Measurements from ENCODE around the gene TMEM270. TPM values are rescaled to one million over a fixed set of nuclear protein-coding genes. Genes with fewer than 3 reads are reported as not detected.
"Not testable (repeated sequence)": the region's sequence is repeated elsewhere in the genome, so short reads cannot be mapped to it uniquely, and the experiment has no call there.

The TMEM270 gene
- total RNA-seq = not detected
- under 1 TPM in 1 of 4 donors, not detected in 3; 0.34 TPM for polyA plus RNA-seq

GRCh38 chr7:73860859-73861258 is at the start of gene TMEM270:
TSS of gene TMEM270 (plus strand) at chr7:73861159. CDS start at chr7:73861195, 36 bp downstream.
- no peak within 1 kb of the TSS for H3K27ac ChIP-seq (ENCODE audit: insufficient read depth, low read length, poor library complexity, severe bottlenecking)
- no peaks in the 10 kb centered on the region for H3K4me1 Mint-ChIP-seq
- H3K9me3 Mint-ChIP-seq = peaks cover 0 to 2% (median 0%) of the 10 kb centered on the region in 7 donors
- no peaks in the 10 kb centered on the region for H3K36me3 ChIP-seq (ENCODE audit: control insufficient read depth, insufficient read depth, low read length)
- no peak within 1 kb of the TSS for H3K4me3 Mint-ChIP-seq
- H3K4me3 ChIP-seq (ENCODE audit: low read depth, low read length) = no peak within 1 kb of the TSS
- H3K27me3 Mint-ChIP-seq = peaks cover 4% of the 10 kb centered on the region
- H3K9me3 ChIP-seq (ENCODE audit: control insufficient read depth in 2 of 2, low read length in 2 of 2) = no peaks in the 10 kb centered on the region
- no peaks in the 10 kb centered on the region for H3K36me3 Mint-ChIP-seq
- DNase-seq (no peak), ATAC-seq (ENCODE audit: low read depth in 2 of 2) (no peak)
- no peaks in the 10 kb centered on the region for H3K27me3 ChIP-seq (ENCODE audit: control insufficient read depth, insufficient read depth, low read length)
- peaks cover 1% of the 10 kb centered on the region for H3K4me1 ChIP-seq (ENCODE audit: control insufficient read depth, insufficient read depth, low read length, poor library complexity, severe bottlenecking)
- no peak within 1 kb of the TSS for H3K27ac Mint-ChIP-seq

GRCh38 chr7:73811760-73812168 is 49.2 kb upstream of the TMEM270 start:
- no peaks in the 10 kb centered on the region for H3K27me3 ChIP-seq (ENCODE audit: control insufficient read depth, insufficient read depth, low read length)
- H3K27ac ChIP-seq (ENCODE audit: insufficient read depth, low read length, poor library complexity, severe bottlenecking) = no peak overlapping the region
- Mint-ChIP-seq H3K9me3 (peaks cover 0 to 13% (median 0%) of the 10 kb centered on the region in 7 donors), H3K4me1 (peaks cover 0 to 4% (median 0%) of the 10 kb centered on the region in 4 donors), H3K4me3 (no peak overlapping the region), H3K27ac (peak overlapping the region in 1 of 3 donors; percentile 42), H3K27me3 (peaks cover 19% of the 10 kb centered on the region), H3K36me3 (no peaks in the 10 kb centered on the region)
- H3K4me1 ChIP-seq (ENCODE audit: control insufficient read depth, insufficient read depth, low read length, poor library complexity, severe bottlenecking) = no peaks in the 10 kb centered on the region
- ATAC-seq (ENCODE audit: low read depth in 2 of 2) (peak; percentile 69 to 79), DNase-seq (peak; percentile 19 to 49 (median 33))
- no peak overlapping the region for H3K4me3 ChIP-seq (ENCODE audit: low read depth, low read length)
- peaks cover 8 to 10% of the 10 kb centered on the region in 2 experiments for H3K9me3 ChIP-seq (ENCODE audit: control insufficient read depth in 2 of 2, low read length in 2 of 2)
- H3K36me3 ChIP-seq (ENCODE audit: control insufficient read depth, insufficient read depth, low read length) = no peaks in the 10 kb centered on the region

DNA sequence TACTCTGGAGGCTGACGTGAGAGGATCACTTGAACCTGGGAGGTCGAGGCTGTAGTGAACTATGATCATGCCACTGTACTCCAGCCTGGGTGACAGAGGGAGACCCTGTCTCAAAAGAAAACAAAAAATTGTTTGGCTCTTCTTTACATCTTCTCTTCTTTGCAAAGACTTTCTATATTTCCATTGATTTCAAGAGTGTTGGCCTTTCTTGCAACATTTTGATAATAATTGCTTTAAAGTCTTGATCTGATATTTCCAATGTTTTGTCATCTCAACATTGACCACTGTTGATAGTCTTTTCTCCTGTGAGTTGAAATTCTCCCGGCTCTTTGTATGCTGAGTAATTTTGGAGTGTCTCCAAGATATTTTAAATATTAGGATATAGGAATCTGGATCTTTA is 48.0 kb upstream of the TMEM270 start:
- H3K36me3 Mint-ChIP-seq = no peaks in the 10 kb centered on the region
- no peak overlapping the region for H3K27ac Mint-ChIP-seq
- H3K4me3 Mint-ChIP-seq = no peak overlapping the region
- no peak for DNase-seq
- peaks cover 8 to 10% of the 10 kb centered on the region in 2 experiments for H3K9me3 ChIP-seq (ENCODE audit: control insufficient read depth in 2 of 2, low read length in 2 of 2)
- no peaks in the 10 kb centered on the region for H3K4me1 ChIP-seq (ENCODE audit: control insufficient read depth, insufficient read depth, low read length, poor library complexity, severe bottlenecking)
- no peak overlapping the region for H3K27ac ChIP-seq (ENCODE audit: insufficient read depth, low read length, poor library complexity, severe bottlenecking)
- ATAC-seq (ENCODE audit: low read depth in 2 of 2) = no peak
- H3K27me3 ChIP-seq (ENCODE audit: control insufficient read depth, insufficient read depth, low read length) = no peaks in the 10 kb centered on the region
- peaks cover 0 to 4% (median 0%) of the 10 kb centered on the region in 4 donors for H3K4me1 Mint-ChIP-seq
- H3K9me3 Mint-ChIP-seq = peaks cover 0 to 13% (median 0%) of the 10 kb centered on the region in 7 donors
- peaks cover 21% of the 10 kb centered on the region for H3K27me3 Mint-ChIP-seq
- H3K36me3 ChIP-seq (ENCODE audit: control insufficient read depth, insufficient read depth, low read length) = no peaks in the 10 kb centered on the region
- no peak overlapping the region for H3K4me3 ChIP-seq (ENCODE audit: low read depth, low read length)

- Histone ChIP-seq H3K4me1 (ENCODE audit: control insufficient read depth, insufficient read depth, low read length, poor library complexity, severe bottlenecking) (no peaks in the 10 kb centered on the region), H3K36me3 (ENCODE audit: control insufficient read depth, insufficient read depth, low read length) (no peaks in the 10 kb centered on the region), H3K27me3 (ENCODE audit: control insufficient read depth, insufficient read depth, low read length) (no peaks in the 10 kb centered on the region), H3K27ac (ENCODE audit: insufficient read depth, low read length, poor library complexity, severe bottlenecking) (no peak overlapping the region), H3K9me3 (ENCODE audit: control insufficient read depth in 2 of 2, low read length in 2 of 2) (peaks cover 8 to 10% of the 10 kb centered on the region in 2 experiments), H3K4me3 (ENCODE audit: low read depth, low read length) (no peak overlapping the region)
- peaks cover 30% of the 10 kb centered on the region for H3K27me3 Mint-ChIP-seq
- H3K9me3 Mint-ChIP-seq = peaks cover 0 to 13% (median 0%) of the 10 kb centered on the region in 7 donors
- ATAC-seq (ENCODE audit: low read depth in 2 of 2) (no peak), DNase-seq (no peak)
- peaks cover 0 to 4% (median 0%) of the 10 kb centered on the region in 4 donors for H3K4me1 Mint-ChIP-seq
- H3K36me3 Mint-ChIP-seq = no peaks in the 10 kb centered on the region
- no peak overlapping the region for H3K27ac Mint-ChIP-seq
- H3K4me3 Mint-ChIP-seq = no peak overlapping the region
These were observed 45.5 kb upstream of the TMEM270 start for GRCh38 chr7:73815436-73815835.

GRCh38 chr7:73817121-73817520 is 43.8 kb upstream of the TMEM270 start:
- ATAC-seq (ENCODE audit: low read depth in 2 of 2) = no peak
- Histone ChIP-seq H3K27ac (ENCODE audit: insufficient read depth, low read length, poor library complexity, severe bottlenecking) (no peak overlapping the region), H3K4me3 (ENCODE audit: low read depth, low read length) (no peak overlapping the region), H3K4me1 (ENCODE audit: control insufficient read depth, insufficient read depth, low read length, poor library complexity, severe bottlenecking) (no peaks in the 10 kb centered on the region), H3K27me3 (ENCODE audit: control insufficient read depth, insufficient read depth, low read length) (no peaks in the 10 kb centered on the region), H3K9me3 (ENCODE audit: control insufficient read depth in 2 of 2, low read length in 2 of 2) (peaks cover 7 to 10% of the 10 kb centered on the region in 2 experiments), H3K36me3 (ENCODE audit: control insufficient read depth, insufficient read depth, low read length) (no peaks in the 10 kb centered on the region)
- DNase-seq = no peak
- peak overlapping the region in 1 of 3 donors; percentile 26 for H3K27ac Mint-ChIP-seq
- H3K9me3 Mint-ChIP-seq = peaks cover 0 to 13% (median 0%) of the 10 kb centered on the region in 7 donors
- H3K4me1 Mint-ChIP-seq = peaks cover 0 to 3% (median 0%) of the 10 kb centered on the region in 4 donors
- H3K27me3 Mint-ChIP-seq = peaks cover 22% of the 10 kb centered on the region
- H3K36me3 Mint-ChIP-seq = no peaks in the 10 kb centered on the region
- H3K4me3 Mint-ChIP-seq = no peak overlapping the region

- DNase-seq (no peak), ATAC-seq (ENCODE audit: low read depth in 2 of 2) (no peak)
- Histone ChIP-seq H3K36me3 (ENCODE audit: control insufficient read depth, insufficient read depth, low read length) (no peaks in the 10 kb centered on the region), H3K27me3 (ENCODE audit: control insufficient read depth, insufficient read depth, low read length) (no peaks in the 10 kb centered on the region), H3K4me1 (ENCODE audit: control insufficient read depth, insufficient read depth, low read length, poor library complexity, severe bottlenecking) (peaks cover 21% of the 10 kb centered on the region), H3K9me3 (ENCODE audit: control insufficient read depth in 2 of 2, low read length in 2 of 2) (no peaks in the 10 kb centered on the region), H3K4me3 (ENCODE audit: low read depth, low read length) (no peak overlapping the region), H3K27ac (ENCODE audit: insufficient read depth, low read length, poor library complexity, severe bottlenecking) (no peak overlapping the region)
- no peak overlapping the region for H3K4me3 Mint-ChIP-seq
- peaks cover 0 to 26% (median 7%) of the 10 kb centered on the region in 4 donors for H3K4me1 Mint-ChIP-seq
- H3K36me3 Mint-ChIP-seq = no peaks in the 10 kb centered on the region
- peak overlapping the region in 1 of 3 donors; percentile 59 for H3K27ac Mint-ChIP-seq
- H3K9me3 Mint-ChIP-seq = peaks cover 0 to 3% (median 0%) of the 10 kb centered on the region in 7 donors
- H3K27me3 Mint-ChIP-seq = peaks cover 16% of the 10 kb centered on the region
These were observed 40.9 kb upstream of the TMEM270 start for GRCh38 chr7:73820013-73820412.

DNA sequence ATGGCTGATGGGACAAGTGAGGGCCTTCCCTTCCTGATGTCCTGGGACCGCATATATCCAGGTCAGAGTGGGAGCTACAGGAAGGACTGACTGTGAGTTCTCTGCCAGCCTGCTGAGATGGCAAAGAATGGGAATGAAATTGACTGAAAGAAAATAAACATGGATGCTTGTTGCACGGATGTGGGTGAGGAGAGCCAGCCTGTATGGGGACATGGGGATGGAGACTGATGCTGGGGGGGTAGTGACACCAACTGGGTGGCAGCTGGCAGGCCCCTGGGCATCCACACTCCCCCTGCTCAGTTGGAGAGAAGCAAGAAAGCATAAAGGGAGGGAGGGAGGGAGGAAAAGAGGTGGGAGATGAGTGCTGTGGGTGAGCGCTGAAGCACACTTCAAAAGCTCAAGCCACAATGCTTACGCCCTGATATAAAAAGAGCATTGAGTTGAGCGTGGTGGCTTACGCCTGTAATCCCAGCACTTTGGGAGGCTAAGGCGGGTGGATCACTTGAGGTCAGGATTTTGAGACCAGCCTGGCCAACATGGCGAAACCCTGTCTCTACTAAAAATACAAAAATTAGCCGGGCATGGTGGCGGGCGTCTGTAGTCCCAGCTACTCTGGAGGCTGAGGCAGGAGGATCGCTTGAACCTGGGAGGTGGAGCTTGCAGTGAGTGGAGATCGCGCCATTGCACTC is 39.2 kb upstream of the TMEM270 start:
- H3K36me3 ChIP-seq (ENCODE audit: control insufficient read depth, insufficient read depth, low read length); ATAC-seq (ENCODE audit: low read depth in 2 of 2); DNase-seq; H3K27ac ChIP-seq (ENCODE audit: insufficient read depth, low read length, poor library complexity, severe bottlenecking); H3K4me3 ChIP-seq (ENCODE audit: low read depth, low read length); H3K27me3 ChIP-seq (ENCODE audit: control insufficient read depth, insufficient read depth, low read length); H3K36me3 Mint-ChIP-seq; H3K9me3 Mint-ChIP-seq; H3K9me3 ChIP-seq (ENCODE audit: control insufficient read depth in 2 of 2, low read length in 2 of 2): not testable (repeated sequence)
- peaks cover 25% of the 10 kb centered on the region for H3K4me1 ChIP-seq (ENCODE audit: control insufficient read depth, insufficient read depth, low read length, poor library complexity, severe bottlenecking)
- Mint-ChIP-seq H3K4me1 (peaks cover under 1 to 33% (median 13%) of the 10 kb centered on the region in 4 donors), H3K27me3 (peaks cover 17% of the 10 kb centered on the region), H3K27ac (peak overlapping the region in 2 of 3 donors; percentile 67 to 87), H3K4me3 (peak overlapping the region in 1 of 4 donors; percentile 84)
